SK-N-SH treated with all-trans-retinoic acid at 6 μM for 48 hours (cell line): ENCODE data around the gene NAB1.

Experiments used
- ATAC-seq: fragments of 200-7000 bp; cut with Tn5 transposase; 3 replicates; pipeline ENCODE4 v1.9.1; 2020; ENCODE audit warnings: mild to moderate bottlenecking, moderate library complexity
- ARNTL ChIP-seq: fragments of 450-650 bp; formaldehyde crosslinking; IDR thresholded peaks from 2 replicates; pipeline ENCODE4 v1.5.0; 2020; ENCODE audit warnings: low read depth, mild to moderate bottlenecking, moderate library complexity, borderline replicate concordance
- BACH2 ChIP-seq: fragments of 250-450 bp; sonication (Bioruptor Pico); IDR thresholded peaks from 2 replicates; pipeline ENCODE4 v1.9.0; 2021; ENCODE audit warnings: mild to moderate bottlenecking, borderline replicate concordance
- CSDC2 ChIP-seq: fragments of 250-450 bp; sonication (Bioruptor Pico); IDR thresholded peaks from 2 replicates; pipeline ENCODE4 v1.5.0; 2020; ENCODE audit warnings: mild to moderate bottlenecking, moderate library complexity
- ESRRG ChIP-seq: fragments of 250-450 bp; sonication (Bioruptor Pico); IDR thresholded peaks from 2 replicates; pipeline ENCODE4 v1.6.1; 2021; ENCODE audit warnings: mild to moderate bottlenecking
- GLIS3 ChIP-seq: fragments of 250-450 bp; sonication (Bioruptor Pico); IDR thresholded peaks from 2 replicates; pipeline ENCODE4 v1.5.0; 2020; ENCODE audit warnings: mild to moderate bottlenecking, moderate library complexity
- ISL1 ChIP-seq: fragments of 250-450 bp; sonication (Bioruptor Pico); IDR thresholded peaks from 2 replicates; pipeline ENCODE4 v2.1.2; 2022; ENCODE audit warnings: mild to moderate bottlenecking, moderate library complexity
- OSR1 ChIP-seq: fragments of 250-450 bp; sonication (Bioruptor Pico); IDR thresholded peaks from 2 replicates; pipeline ENCODE4 v1.8.0; 2022; ENCODE audit warnings: moderate library complexity, mild to moderate bottlenecking, inconsistent platforms
- RARB ChIP-seq: fragments of 250-450 bp; sonication (Bioruptor Pico); IDR thresholded peaks from 2 replicates; pipeline ENCODE4 v1.8.0; 2021; ENCODE audit warnings: mild to moderate bottlenecking, moderate library complexity
- SNAI2 ChIP-seq: fragments of 250-450 bp; sonication (Bioruptor Pico); IDR thresholded peaks from 2 replicates; pipeline ENCODE4 v1.5.0; 2020; ENCODE audit warnings: mild to moderate bottlenecking, moderate library complexity
- TCF4 ChIP-seq: fragments of 250-450 bp; sonication (Bioruptor Pico); IDR thresholded peaks from 2 replicates; pipeline ENCODE4 v1.8.0; 2021; ENCODE audit warnings: mild to moderate bottlenecking, moderate library complexity, borderline replicate concordance
- TOX ChIP-seq: fragments of 250-450 bp; sonication (Bioruptor Pico); IDR thresholded peaks from 2 replicates; pipeline ENCODE4 v1.8.0; 2021; ENCODE audit warnings: mild to moderate bottlenecking, moderate library complexity, borderline replicate concordance
- ZC3H10 ChIP-seq: fragments of 250-450 bp; sonication (Bioruptor Pico); IDR thresholded peaks from 2 replicates; pipeline ENCODE4 v1.5.1; 2021; ENCODE audit warnings: mild to moderate bottlenecking, moderate library complexity
- ZFP3 ChIP-seq: fragments of 250-450 bp; sonication (Bioruptor Pico); IDR thresholded peaks from 2 replicates; pipeline ENCODE4 v1.5.0; 2020; ENCODE audit warnings: mild to moderate bottlenecking, moderate library complexity
- ZFP30 ChIP-seq: fragments of 450-650 bp; formaldehyde crosslinking; IDR thresholded peaks from 2 replicates; pipeline ENCODE4 v1.5.0; 2022; ENCODE audit warnings: mild to moderate bottlenecking, moderate library complexity
- ZNF565 ChIP-seq: fragments of 450-650 bp; formaldehyde crosslinking; conservative IDR thresholded peaks from 2 replicates; pipeline ENCODE4 v1.5.0; 2020; ENCODE audit warnings: low read depth, mild to moderate bottlenecking, moderate library complexity
- ZNF8 ChIP-seq: fragments of 450-650 bp; formaldehyde crosslinking; IDR thresholded peaks from 2 replicates; pipeline ENCODE4 v1.5.0; 2020; ENCODE audit warnings: mild to moderate bottlenecking, moderate library complexity
- TF ChIP-seq, protein P1 (sequence below): fragments of 250-450 bp; sonication (Bioruptor Pico); IDR thresholded peaks from 2 replicates; pipeline ENCODE4 v1.5.1; 2020; ENCODE audit warnings: low read depth, mild to moderate bottlenecking, moderate library complexity
- TF ChIP-seq, protein P2 (sequence below): fragments of 250-450 bp; sonication (Bioruptor Pico); IDR thresholded peaks from 2 replicates; pipeline ENCODE4 v1.5.0; 2020; ENCODE audit warnings: mild to moderate bottlenecking, moderate library complexity
- TF ChIP-seq, protein P3 (sequence below): fragments of 250-450 bp; sonication (Bioruptor Pico); IDR thresholded peaks from 2 replicates; pipeline ENCODE4 v1.8.0; 2021; ENCODE audit warnings: low read depth, mild to moderate bottlenecking, moderate library complexity, borderline replicate concordance
- TF ChIP-seq, protein P4 (sequence below): fragments of 250-450 bp; sonication (Bioruptor Pico); IDR thresholded peaks from 2 replicates; pipeline ENCODE4 v1.5.1; 2021; ENCODE audit warnings: mild to moderate bottlenecking, moderate library complexity

NAB1 gene

DNA sequence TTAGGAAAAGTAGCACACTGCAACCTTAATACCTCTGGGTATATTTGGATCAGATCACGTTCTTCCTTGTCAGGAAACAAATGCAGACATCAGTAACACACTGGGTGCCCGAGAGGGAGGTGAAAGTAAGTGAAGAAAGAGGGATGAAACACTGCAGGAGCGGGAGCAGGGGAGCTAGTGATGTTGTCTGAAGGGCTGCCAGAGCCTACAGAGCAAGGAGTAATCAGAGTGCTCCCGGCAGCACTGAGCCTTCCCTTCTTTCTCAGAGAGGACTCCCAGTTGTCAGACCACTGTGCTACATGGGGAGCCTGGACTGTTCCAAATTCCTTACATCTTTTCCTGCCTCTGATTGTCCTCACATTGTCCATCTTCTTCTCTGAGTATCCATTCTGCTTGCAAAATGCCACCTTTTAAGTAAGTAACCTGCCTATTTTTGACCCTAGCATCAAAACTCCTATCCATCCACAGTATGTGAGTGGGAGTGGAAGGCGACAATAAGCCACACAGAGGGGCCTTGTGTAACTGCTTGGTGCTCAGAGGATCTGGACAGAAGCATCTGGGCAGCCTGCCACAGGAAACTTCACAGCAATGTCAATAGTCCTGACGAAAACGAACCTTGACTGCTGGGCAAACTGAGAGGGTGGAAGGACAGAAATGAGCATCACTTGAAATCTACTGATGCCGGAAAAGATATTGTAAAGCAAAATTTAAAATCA lies 10.8 kb upstream of the NAB1 start:
- peak; percentile 39 for ATAC-seq
- TF ChIP-seq ZNF565 (CRISPR knock-in tag) (no peak), ZFP3 (CRISPR knock-in tag) (peak; percentile 80)
- TF ChIP-seq, all 23 proteins: peak for 1

DNA sequence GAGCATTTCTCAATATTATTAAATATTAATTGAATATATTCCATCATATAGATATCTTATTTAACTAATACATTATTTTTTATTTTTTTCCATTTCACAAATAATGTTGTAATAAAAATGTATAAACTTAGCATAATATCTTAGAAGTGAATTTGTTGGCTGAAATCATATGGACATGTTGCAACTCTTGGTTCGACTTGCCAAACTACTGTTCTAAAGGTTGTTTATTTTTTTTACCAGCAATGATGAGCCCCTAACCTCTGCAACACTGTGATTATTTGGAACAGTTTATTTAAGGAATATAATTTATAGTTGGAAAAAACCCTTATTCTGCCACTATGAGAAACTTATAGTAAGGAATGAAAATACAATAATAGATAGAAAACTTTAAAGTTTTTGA lies 8.8 kb upstream of the NAB1 start:
- ATAC-seq = no peak
- TF ChIP-seq ARNTL (CRISPR knock-in tag) (no peak), CSDC2 (CRISPR knock-in tag) (no peak), RARB (CRISPR knock-in tag) (no peak), TCF4 (CRISPR knock-in tag) (no peak), ZNF8 (CRISPR knock-in tag) (no peak)
- TF ChIP-seq, protein P1, sequence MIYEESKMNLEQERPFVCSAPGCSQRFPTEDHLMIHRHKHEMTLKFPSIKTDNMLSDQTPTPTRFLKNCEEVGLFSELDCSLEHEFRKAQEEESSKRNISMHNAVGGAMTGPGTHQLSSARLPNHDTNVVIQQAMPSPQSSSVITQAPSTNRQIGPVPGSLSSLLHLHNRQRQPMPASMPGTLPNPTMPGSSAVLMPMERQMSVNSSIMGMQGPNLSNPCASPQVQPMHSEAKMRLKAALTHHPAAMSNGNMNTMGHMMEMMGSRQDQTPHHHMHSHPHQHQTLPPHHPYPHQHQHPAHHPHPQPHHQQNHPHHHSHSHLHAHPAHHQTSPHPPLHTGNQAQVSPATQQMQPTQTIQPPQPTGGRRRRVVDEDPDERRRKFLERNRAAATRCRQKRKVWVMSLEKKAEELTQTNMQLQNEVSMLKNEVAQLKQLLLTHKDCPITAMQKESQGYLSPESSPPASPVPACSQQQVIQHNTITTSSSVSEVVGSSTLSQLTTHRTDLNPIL (CRISPR knock-in tag) = no peak
- TF ChIP-seq, protein P2, sequence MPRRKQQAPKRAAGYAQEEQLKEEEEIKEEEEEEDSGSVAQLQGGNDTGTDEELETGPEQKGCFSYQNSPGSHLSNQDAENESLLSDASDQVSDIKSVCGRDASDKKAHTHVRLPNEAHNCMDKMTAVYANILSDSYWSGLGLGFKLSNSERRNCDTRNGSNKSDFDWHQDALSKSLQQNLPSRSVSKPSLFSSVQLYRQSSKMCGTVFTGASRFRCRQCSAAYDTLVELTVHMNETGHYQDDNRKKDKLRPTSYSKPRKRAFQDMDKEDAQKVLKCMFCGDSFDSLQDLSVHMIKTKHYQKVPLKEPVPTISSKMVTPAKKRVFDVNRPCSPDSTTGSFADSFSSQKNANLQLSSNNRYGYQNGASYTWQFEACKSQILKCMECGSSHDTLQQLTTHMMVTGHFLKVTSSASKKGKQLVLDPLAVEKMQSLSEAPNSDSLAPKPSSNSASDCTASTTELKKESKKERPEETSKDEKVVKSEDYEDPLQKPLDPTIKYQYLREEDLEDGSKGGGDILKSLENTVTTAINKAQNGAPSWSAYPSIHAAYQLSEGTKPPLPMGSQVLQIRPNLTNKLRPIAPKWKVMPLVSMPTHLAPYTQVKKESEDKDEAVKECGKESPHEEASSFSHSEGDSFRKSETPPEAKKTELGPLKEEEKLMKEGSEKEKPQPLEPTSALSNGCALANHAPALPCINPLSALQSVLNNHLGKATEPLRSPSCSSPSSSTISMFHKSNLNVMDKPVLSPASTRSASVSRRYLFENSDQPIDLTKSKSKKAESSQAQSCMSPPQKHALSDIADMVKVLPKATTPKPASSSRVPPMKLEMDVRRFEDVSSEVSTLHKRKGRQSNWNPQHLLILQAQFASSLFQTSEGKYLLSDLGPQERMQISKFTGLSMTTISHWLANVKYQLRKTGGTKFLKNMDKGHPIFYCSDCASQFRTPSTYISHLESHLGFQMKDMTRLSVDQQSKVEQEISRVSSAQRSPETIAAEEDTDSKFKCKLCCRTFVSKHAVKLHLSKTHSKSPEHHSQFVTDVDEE (CRISPR knock-in tag) = no peak
- TF ChIP-seq, protein P3, sequence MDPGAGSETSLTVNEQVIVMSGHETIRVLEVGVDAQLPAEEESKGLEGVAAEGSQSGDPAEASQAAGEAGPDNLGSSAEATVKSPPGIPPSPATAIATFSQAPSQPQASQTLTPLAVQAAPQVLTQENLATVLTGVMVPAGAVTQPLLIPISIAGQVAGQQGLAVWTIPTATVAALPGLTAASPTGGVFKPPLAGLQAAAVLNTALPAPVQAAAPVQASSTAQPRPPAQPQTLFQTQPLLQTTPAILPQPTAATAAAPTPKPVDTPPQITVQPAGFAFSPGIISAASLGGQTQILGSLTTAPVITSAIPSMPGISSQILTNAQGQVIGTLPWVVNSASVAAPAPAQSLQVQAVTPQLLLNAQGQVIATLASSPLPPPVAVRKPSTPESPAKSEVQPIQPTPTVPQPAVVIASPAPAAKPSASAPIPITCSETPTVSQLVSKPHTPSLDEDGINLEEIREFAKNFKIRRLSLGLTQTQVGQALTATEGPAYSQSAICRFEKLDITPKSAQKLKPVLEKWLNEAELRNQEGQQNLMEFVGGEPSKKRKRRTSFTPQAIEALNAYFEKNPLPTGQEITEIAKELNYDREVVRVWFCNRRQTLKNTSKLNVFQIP (CRISPR knock-in tag) = no peak

DNA sequence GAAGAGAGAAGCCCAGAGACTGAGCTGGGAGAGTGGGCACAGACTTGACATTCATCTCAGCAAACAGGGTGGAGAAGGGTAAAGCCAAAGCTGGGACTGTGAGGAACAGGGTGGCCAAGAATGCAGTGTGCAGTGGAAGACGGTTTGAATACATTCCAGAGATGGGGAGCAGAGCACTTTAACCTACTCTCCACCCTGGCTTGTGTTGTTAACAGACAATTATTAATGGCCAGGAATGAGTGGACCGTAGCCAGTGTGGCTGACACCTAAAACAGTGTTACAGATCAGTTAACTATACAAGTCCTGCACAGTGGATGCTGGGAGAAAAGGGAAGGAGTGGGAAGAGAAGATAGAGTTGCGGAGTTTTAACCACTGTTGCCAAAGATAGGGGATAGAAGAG lies 7.4 kb upstream of the NAB1 start:
- ATAC-seq = no peak
- TF ChIP-seq BACH2 (no peak), GLIS3 (CRISPR knock-in tag) (no peak), ESRRG (no peak), OSR1 (no peak)
- TF ChIP-seq, protein P2 (CRISPR knock-in tag) = no peak

DNA sequence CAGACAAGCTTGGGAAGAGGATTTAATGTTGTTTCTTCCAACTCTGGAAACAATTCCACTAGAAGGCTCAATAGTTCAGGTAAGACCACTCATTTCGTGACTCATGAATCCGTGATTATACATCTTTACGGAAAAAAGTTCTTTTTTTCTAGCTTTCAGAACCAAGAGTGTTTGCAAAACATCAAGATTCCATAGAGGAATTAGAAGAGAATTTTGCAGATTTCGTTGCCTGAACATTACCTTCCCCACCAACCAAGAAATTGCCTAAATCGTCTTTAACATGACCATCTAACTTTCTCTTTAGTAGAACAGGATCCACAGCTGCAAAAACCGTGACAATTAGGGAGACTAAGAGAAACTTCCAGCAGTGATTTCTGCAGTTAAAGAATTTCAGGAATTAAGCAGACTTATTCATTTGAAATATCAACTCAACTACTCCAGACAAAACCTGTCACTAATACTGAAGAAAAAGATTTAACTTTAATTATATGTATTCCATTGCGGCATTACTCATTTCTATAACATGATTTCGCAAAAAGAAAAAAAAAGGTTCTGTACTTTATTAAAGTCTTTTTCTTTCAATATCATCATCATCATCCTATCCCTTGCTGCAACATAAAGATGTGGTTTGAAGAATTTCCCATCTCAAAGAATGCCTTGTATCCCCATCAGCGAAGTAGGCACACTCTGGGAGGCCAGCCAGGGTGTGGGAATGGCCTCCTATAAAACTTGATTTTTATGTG lies 1.9 kb upstream of the NAB1 start:
- ATAC-seq = peak; percentile 43
- TF ChIP-seq TCF4 (CRISPR knock-in tag) (no peak), BACH2 (no peak), TOX (CRISPR knock-in tag) (no peak), SNAI2 (no peak), ZFP3 (CRISPR knock-in tag) (no peak), RARB (CRISPR knock-in tag) (no peak), ESRRG (no peak), ZFP30 (no peak), GLIS3 (CRISPR knock-in tag) (no peak), ZC3H10 (CRISPR knock-in tag) (no peak), ZNF8 (CRISPR knock-in tag) (no peak), ISL1 (CRISPR knock-in tag) (no peak), ARNTL (CRISPR knock-in tag) (no peak), ZNF565 (CRISPR knock-in tag) (no peak)
- TF ChIP-seq, protein P4, sequence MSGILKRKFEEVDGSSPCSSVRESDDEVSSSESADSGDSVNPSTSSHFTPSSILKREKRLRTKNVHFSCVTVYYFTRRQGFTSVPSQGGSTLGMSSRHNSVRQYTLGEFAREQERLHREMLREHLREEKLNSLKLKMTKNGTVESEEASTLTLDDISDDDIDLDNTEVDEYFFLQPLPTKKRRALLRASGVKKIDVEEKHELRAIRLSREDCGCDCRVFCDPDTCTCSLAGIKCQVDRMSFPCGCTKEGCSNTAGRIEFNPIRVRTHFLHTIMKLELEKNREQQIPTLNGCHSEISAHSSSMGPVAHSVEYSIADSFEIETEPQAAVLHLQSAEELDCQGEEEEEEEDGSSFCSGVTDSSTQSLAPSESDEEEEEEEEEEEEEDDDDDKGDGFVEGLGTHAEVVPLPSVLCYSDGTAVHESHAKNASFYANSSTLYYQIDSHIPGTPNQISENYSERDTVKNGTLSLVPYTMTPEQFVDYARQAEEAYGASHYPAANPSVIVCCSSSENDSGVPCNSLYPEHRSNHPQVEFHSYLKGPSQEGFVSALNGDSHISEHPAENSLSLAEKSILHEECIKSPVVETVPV = no peak
- TF ChIP-seq, protein P2 (CRISPR knock-in tag) = no peak
